Endothelial cell of umbilical vein (primary cell): ENCODE data around the gene MICALL2. TPM values are rescaled to one million over a fixed set of nuclear protein-coding genes. Genes with fewer than 3 reads are reported as not detected.

Source experiments
- BruUV-seq: library from RNA; stranded (reverse); fragments of 400-500 nt; replicated peaks from 2 replicates; lab custom pipeline; 2021; lab: Mats Ljungman, UMichigan
- CTCF ChIA-PET: fragments of 300-600, 350-600 bp; sonication (Branson Sonifier 250); formaldehyde crosslinking; loops from one replicate; lab custom pipeline; 2021; ENCODE audit warnings: antibody characterized with exemption, inconsistent platforms; lab: Charles Lee
- POLR2A ChIA-PET: fragments of 300-600, 350-600 bp; sonication (Branson Sonifier 250); formaldehyde crosslinking; loops from one replicate; lab custom pipeline; 2021; ENCODE audit warnings: antibody characterized with exemption, inconsistent platforms; lab: Charles Lee
- DNase-seq: peaks from one replicate; pipeline ENCODE4 v3.0.0-alpha.2; 2011; ENCODE audit warnings: low read depth, low spot score
- FAIRE-seq: peaks from 2 replicates; lab custom pipeline; 2011; peaks lifted over from hg19 to GRCh38; lab: Jason Lieb, UNC
- H2AFZ ChIP-seq: 2 replicates; pipeline ENCODE4 v1.6.0; 2012; ENCODE audit warnings: low read depth, low read length, control low read depth, inconsistent platforms
- H3K27ac ChIP-seq: 2 replicates; pipeline ENCODE4 v1.5.1; 2011; ENCODE audit warnings: low read depth, mild to moderate bottlenecking, control low read depth, low read length, moderate library complexity; ENCODE audit not compliant: insufficient read depth
- H3K27me3 ChIP-seq, 2 experiments: 2 replicates each; pipeline versions ENCODE4 v1.6.0 to v1.6.1; 2011; ENCODE audit warnings: low read length in 2 of 2, mixed read lengths in 1 of 2; ENCODE audit not compliant: control insufficient read depth in 2 of 2, insufficient read depth in 2 of 2
- H3K36me3 ChIP-seq, 2 experiments: 2 replicates in 1 of 2; 3 replicates in 1 of 2; pipeline ENCODE4 v1.5.1; 2011; ENCODE audit warnings: low read length in 2 of 2, mild to moderate bottlenecking in 1 of 2, moderate library complexity in 1 of 2; ENCODE audit not compliant: control insufficient read depth in 2 of 2, insufficient read depth in 2 of 2; ENCODE audit errors: extremely low read depth in 1 of 2
- H3K4me1 ChIP-seq: 3 replicates; pipeline ENCODE4 v1.5.1; 2011; ENCODE audit warnings: mild to moderate bottlenecking, low read length; ENCODE audit not compliant: control insufficient read depth, insufficient read depth; ENCODE audit errors: extremely low read depth
- H3K4me2 ChIP-seq: 2 replicates; pipeline ENCODE4 v1.6.1; 2011; ENCODE audit warnings: low read length, control low read depth, mixed read lengths; ENCODE audit not compliant: insufficient read depth
- H3K4me3 ChIP-seq, 3 experiments: fragments of 200-600 bp in 1 of 3; sonication (generic), shearing (Covaris generic) in 1 of 3; replicated peaks in 1 of 3; 2 replicates each; pipeline ENCODE4 v1.5.1; 2011 to 2016; ENCODE audit warnings: control low read depth in 3 of 3, low read length in 3 of 3, mild to moderate bottlenecking in 2 of 3, inconsistent platforms in 1 of 3, low read depth in 1 of 3, moderate library complexity in 1 of 3; ENCODE audit not compliant: insufficient read depth in 1 of 3
- H3K79me2 ChIP-seq: 2 replicates; pipeline ENCODE4 v1.6.0; 2012; ENCODE audit warnings: low read length, inconsistent platforms; ENCODE audit not compliant: control insufficient read depth, insufficient read depth
- H3K9ac ChIP-seq: replicated peaks from 2 replicates; pipeline ENCODE3; 2011; ENCODE audit warnings: low read length, control low read depth; ENCODE audit not compliant: insufficient read depth; ENCODE audit errors: extremely low read depth
- H3K9me1 ChIP-seq: replicated peaks from 3 replicates; pipeline ENCODE4 v1.6.0; 2011; ENCODE audit warnings: mild to moderate bottlenecking, low read length; ENCODE audit not compliant: control insufficient read depth, insufficient read depth; ENCODE audit errors: extremely low read depth
- H3K9me3 ChIP-seq: replicated peaks from 2 replicates; pipeline ENCODE4 v1.5.1; 2012; ENCODE audit warnings: low read length, inconsistent platforms; ENCODE audit not compliant: control insufficient read depth, insufficient read depth
- H4K20me1 ChIP-seq: replicated peaks from 2 replicates; pipeline ENCODE3; 2011; ENCODE audit warnings: mild to moderate bottlenecking, low read length; ENCODE audit not compliant: control insufficient read depth, insufficient read depth; ENCODE audit errors: extremely low read depth
- EZH2 ChIP-seq: IDR thresholded peaks from 2 replicates; pipeline ENCODE4 v1.6.1; 2012; ENCODE audit warnings: borderline replicate concordance, low read depth, mild to moderate bottlenecking, moderate library complexity, low read length, inconsistent platforms; ENCODE audit not compliant: severe bottlenecking
- FOS ChIP-seq: IDR thresholded peaks from 2 replicates; pipeline ENCODE4 v1.6.1; 2011; ENCODE audit warnings: mild to moderate bottlenecking, low read length, moderate library complexity, borderline replicate concordance; ENCODE audit not compliant: insufficient read depth
- GATA2 ChIP-seq: IDR thresholded peaks from 2 replicates; pipeline ENCODE4 v1.7.0; 2011; ENCODE audit warnings: low read depth, mild to moderate bottlenecking, moderate library complexity, mixed read lengths, low read length; ENCODE audit not compliant: insufficient read length, insufficient read depth
- JUN ChIP-seq: IDR thresholded peaks from 2 replicates; pipeline ENCODE4 v1.6.1; 2011; ENCODE audit warnings: borderline replicate concordance, low read depth; ENCODE audit not compliant: insufficient read length, insufficient read depth
- MYC ChIP-seq: IDR thresholded peaks from one replicate; pipeline ENCODE4 v1.6.1; 2011; ENCODE audit warnings: mild to moderate bottlenecking, low read depth, low read length
- POLR2A ChIP-seq: IDR thresholded peaks from 2 replicates; pipeline ENCODE4 v1.6.1; 2012; ENCODE audit warnings: low read depth, mild to moderate bottlenecking, control low read depth, low read length
- POLR2AphosphoS5 ChIP-seq: IDR thresholded peaks from 2 replicates; pipeline ENCODE4 v1.6.1; 2012; ENCODE audit warnings: low read depth, mild to moderate bottlenecking, control low read depth, low read length, moderate library complexity; ENCODE audit not compliant: insufficient read depth
- dilution Hi-C: fragments of 300-500 bp; cut with MboI; formaldehyde crosslinking; loops from one replicate; pipeline ENCODE4 v1.15.0; 2019; ENCODE audit warnings: low sequenced_read_pairs; ENCODE audit not compliant: extremely low pct_ligation_motif_present
- intact Hi-C: fragments of 100-400 bp; cut with micrococcal nuclease; formaldehyde crosslinking; loops from one replicate; pipeline ENCODE4 v1.10.0; 2022
- polyA plus RNA-seq, 4 experiments: library from polyadenylated mRNA; depleted of rRNA in 3 of 4; stranded (reverse) in 3 of 4; unstranded in 1 of 4; fragments of >200 nt; gene quantifications; 2 replicates each; pipeline versions ENCODE4 v1.2.1 to v1.2.3, GENCODE V29; 2011 to 2012; ENCODE audit warnings: missing spikeins in 1 of 4
- total RNA-seq: library from RNA; stranded (reverse); gene quantifications from 2 replicates; pipeline ENCODE4 v1.2.3, GENCODE V29; 2021
- TF ChIP-seq, protein P1 (sequence below): IDR thresholded peaks from 2 replicates; pipeline ENCODE4 v1.6.1; 2011; ENCODE audit not compliant: insufficient read depth, insufficient read length
- TF ChIP-seq, protein P2 (sequence below), 2 donors: IDR thresholded peaks; 1 replicate in 1 of 2; 2 replicates in 1 of 2; pipeline ENCODE4 v1.5.1; 2011; ENCODE audit warnings: low read length in 2 of 2, mild to moderate bottlenecking in 2 of 2, moderate library complexity in 2 of 2, control low read depth in 1 of 2, inconsistent platforms in 1 of 2, low read depth in 1 of 2; ENCODE audit not compliant: insufficient read depth in 1 of 2; ENCODE audit errors: extremely low read depth in 1 of 2

Gene MICALL2
- total and polyA plus RNA-seq, 2 donors (not counting 3 experiments of a cell fraction or from before 2014, with no cell fraction given) = 29.8 to 46.3 TPM

DNA sequence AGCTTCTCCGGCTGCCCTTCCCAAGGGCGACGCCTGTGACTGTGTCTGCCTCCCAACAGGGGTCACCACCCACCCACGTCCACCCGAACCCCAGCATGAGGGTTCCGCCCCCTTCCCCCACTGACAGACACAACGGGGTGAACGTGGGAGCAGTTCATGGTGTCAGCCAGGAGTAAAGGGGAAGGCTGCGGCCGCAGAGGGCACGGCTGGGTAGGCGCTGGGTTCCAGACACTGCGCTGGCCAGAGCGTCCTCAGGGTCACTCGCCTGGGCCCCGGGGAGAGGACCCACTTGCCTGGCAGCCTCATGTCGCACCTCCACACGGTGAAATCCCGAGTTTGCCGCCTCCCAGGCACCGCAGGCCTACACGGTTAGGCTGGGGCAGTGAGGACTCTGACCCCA is 23.8 kb upstream of the MICALL2 start:
- dilution Hi-C loops = no loop called here
- FAIRE-seq = no peak

DNA sequence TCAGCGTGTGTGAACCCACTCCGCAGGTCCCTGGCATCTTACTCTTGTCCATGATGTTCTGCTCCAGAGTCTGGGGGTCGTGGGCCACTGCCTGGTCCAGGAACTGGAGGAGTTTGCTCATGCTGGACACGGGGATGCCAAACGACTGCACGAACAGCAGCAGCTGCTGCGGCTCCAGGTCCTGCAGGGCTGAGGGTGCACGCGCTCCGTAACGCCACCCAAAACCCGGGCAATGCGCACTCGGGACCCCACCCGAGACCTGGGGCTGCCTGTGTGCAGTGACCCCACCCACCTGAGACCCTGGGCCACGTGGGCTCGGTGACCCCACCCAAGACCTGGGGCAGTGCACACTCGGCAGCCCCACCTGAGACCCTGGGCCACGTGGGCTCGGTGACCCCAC is 22.0 kb upstream of the MICALL2 start:
- H3K4me1 ChIP-seq = no peaks in the 10 kb centered on the region
- no peak overlapping the region for H3K27ac ChIP-seq
- peaks cover 2 to 57% of the 10 kb centered on the region in 2 experiments for H3K36me3 ChIP-seq
- dilution Hi-C loops (no loop called here), intact Hi-C loops (no loop called here)
- H3K9ac ChIP-seq = no peak overlapping the region
- no peaks in the 10 kb centered on the region for H3K9me3 ChIP-seq
- no peak overlapping the region for H2AFZ ChIP-seq
- DNase-seq (no peak), FAIRE-seq (no peak)
- no peaks in the 10 kb centered on the region for H3K79me2 ChIP-seq
- no peak overlapping the region for H3K4me2 ChIP-seq
- CTCF ChIA-PET = no interaction called here
- H3K9me1 ChIP-seq = no peaks in the 10 kb centered on the region
- no peak for TF ChIP-seq POLR2A
- TF ChIP-seq, protein P1, sequence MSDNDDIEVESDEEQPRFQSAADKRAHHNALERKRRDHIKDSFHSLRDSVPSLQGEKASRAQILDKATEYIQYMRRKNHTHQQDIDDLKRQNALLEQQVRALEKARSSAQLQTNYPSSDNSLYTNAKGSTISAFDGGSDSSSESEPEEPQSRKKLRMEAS = no peak
- no peak for TF ChIP-seq GATA2
- no peak for TF ChIP-seq MYC
- no peak for TF ChIP-seq EZH2
- no peak for TF ChIP-seq JUN
- TF ChIP-seq FOS = no peak
- TF ChIP-seq POLR2AphosphoS5 = no peak
- TF ChIP-seq, protein P2, sequence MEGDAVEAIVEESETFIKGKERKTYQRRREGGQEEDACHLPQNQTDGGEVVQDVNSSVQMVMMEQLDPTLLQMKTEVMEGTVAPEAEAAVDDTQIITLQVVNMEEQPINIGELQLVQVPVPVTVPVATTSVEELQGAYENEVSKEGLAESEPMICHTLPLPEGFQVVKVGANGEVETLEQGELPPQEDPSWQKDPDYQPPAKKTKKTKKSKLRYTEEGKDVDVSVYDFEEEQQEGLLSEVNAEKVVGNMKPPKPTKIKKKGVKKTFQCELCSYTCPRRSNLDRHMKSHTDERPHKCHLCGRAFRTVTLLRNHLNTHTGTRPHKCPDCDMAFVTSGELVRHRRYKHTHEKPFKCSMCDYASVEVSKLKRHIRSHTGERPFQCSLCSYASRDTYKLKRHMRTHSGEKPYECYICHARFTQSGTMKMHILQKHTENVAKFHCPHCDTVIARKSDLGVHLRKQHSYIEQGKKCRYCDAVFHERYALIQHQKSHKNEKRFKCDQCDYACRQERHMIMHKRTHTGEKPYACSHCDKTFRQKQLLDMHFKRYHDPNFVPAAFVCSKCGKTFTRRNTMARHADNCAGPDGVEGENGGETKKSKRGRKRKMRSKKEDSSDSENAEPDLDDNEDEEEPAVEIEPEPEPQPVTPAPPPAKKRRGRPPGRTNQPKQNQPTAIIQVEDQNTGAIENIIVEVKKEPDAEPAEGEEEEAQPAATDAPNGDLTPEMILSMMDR (IDR thresholded peaks at IDR 0.05; ENCODE audit: extremely low read depth in 1 of 2, insufficient read depth in 1 of 2, low read depth in 1 of 2, low read length in 2 of 2) = no peak
- no peak overlapping the region for H3K4me3 ChIP-seq
- no TSS peak for BruUV-seq
- POLR2A ChIA-PET = no interaction called here
- H3K27me3 ChIP-seq = no peaks in the 10 kb centered on the region
- no peaks in the 10 kb centered on the region for H4K20me1 ChIP-seq

More for the DNA sequence above, 23.8 kb upstream of the MICALL2 start:
- Histone ChIP-seq H3K9ac (no peak overlapping the region), H3K79me2 (no peaks in the 10 kb centered on the region), H4K20me1 (no peaks in the 10 kb centered on the region), H3K9me1 (no peaks in the 10 kb centered on the region), H3K27ac (no peak overlapping the region), H2AFZ (no peak overlapping the region), H3K27me3 (no peaks in the 10 kb centered on the region), H3K4me2 (no peak overlapping the region), H3K4me1 (no peaks in the 10 kb centered on the region), H3K36me3 (peaks cover 4 to 63% of the 10 kb centered on the region in 2 experiments), H3K4me3 (no peak overlapping the region), H3K9me3 (no peaks in the 10 kb centered on the region)
- ChIA-PET CTCF (interaction anchor here (2.3 kb wide), 1 partner anchor 9 kb away, joined by 8 read pairs; no protein-coding TSS in a partner anchor), POLR2A (no interaction called here)
- no TSS peak for BruUV-seq
- no peak for DNase-seq
- no peak for TF ChIP-seq GATA2
- TF ChIP-seq, protein P2 (IDR thresholded peaks at IDR 0.05; ENCODE audit: extremely low read depth in 1 of 2, insufficient read depth in 1 of 2, low read depth in 1 of 2, low read length in 2 of 2) = no peak
- no peak for TF ChIP-seq MYC
- TF ChIP-seq, protein P1 = no peak
- intact Hi-C loops = no loop called here
